Amniotic epithelial cell (primary cell): Measurements from ENCODE around the gene CYP4F3.
"Not testable (repeated sequence)": the region's sequence is repeated elsewhere in the genome, so short reads cannot be mapped to it uniquely, and the experiment has no call there.

Source experiments
- DNase-seq: peaks from one replicate; pipeline ENCODE4 v3.0.0-alpha.2; 2010; ENCODE audit warnings: low read depth

The CYP4F3 gene

GRCh38 chr19:15629003-15629880 lies 11.5 kb upstream of the CYP4F3 start:
- DNase-seq, result peak; percentile 8

- no peak for DNase-seq
Observed at GRCh38 chr19:15631817-15632216, 8.9 kb upstream of the CYP4F3 start.

- DNase-seq, result no peak
Observed at GRCh38 chr19:15633082-15633835, 7.4 kb upstream of the CYP4F3 start.

GRCh38 chr19:15634105-15634504 lies 6.6 kb upstream of the CYP4F3 start:
- no peak for DNase-seq

GRCh38 chr19:15635016-15635805 lies 5.5 kb upstream of the CYP4F3 start:
- no peak for DNase-seq

GRCh38 chr19:15636026-15636425 lies 4.7 kb upstream of the CYP4F3 start:
- no peak for DNase-seq

GRCh38 chr19:15639596-15639995 lies 1.1 kb upstream of the CYP4F3 start:
- DNase-seq, result no peak

GRCh38 chr19:15640904-15641597 lies 354 bp downstream of the CYP4F3 start:
- DNase-seq, result no peak

GRCh38 chr19:15641901-15642491 lies 1.3 kb downstream of the CYP4F3 start:
- DNase-seq, result no peak

GRCh38 chr19:15642807-15643206 lies 2.1 kb downstream of the CYP4F3 start:
- DNase-seq, result no peak

- DNase-seq, result no peak
Observed at GRCh38 chr19:15643387-15643786, 2.7 kb downstream of the CYP4F3 start.

GRCh38 chr19:15644066-15644741 lies 3.5 kb downstream of the CYP4F3 start:
- no peak for DNase-seq

GRCh38 chr19:15644816-15645215 lies 4.1 kb downstream of the CYP4F3 start:
- DNase-seq, result no peak

GRCh38 chr19:15649526-15649925 lies 8.8 kb downstream of the CYP4F3 start:
- DNase-seq, result no peak

GRCh38 chr19:15650123-15650522 lies 9.4 kb downstream of the CYP4F3 start:
- DNase-seq, result not testable (repeated sequence)

- no peak for DNase-seq
Observed at GRCh38 chr19:15651791-15652190, 11.1 kb downstream of the CYP4F3 start.

- DNase-seq, result no peak
Observed at GRCh38 chr19:15652559-15653278, 12.0 kb downstream of the CYP4F3 start.

- DNase-seq, result no peak
Observed at GRCh38 chr19:15656467-15656866, 15.8 kb downstream of the CYP4F3 start.

- DNase-seq, result no peak
Observed at GRCh38 chr19:15663247-15663646, 22.6 kb downstream of the CYP4F3 start.

- DNase-seq, result no peak
Observed at GRCh38 chr19:15666186-15666585, 25.5 kb downstream of the CYP4F3 start.
